H9 (cell line): ENCODE results near the gene LYVE1. TPM values are rescaled to one million over a fixed set of nuclear protein-coding genes. Genes with fewer than 3 reads are reported as not detected.

Experiments
- DNase-seq: peaks from one replicate; pipeline ENCODE4 v3.0.0-alpha.2; 2017
- H2AFZ ChIP-seq: one replicate; pipeline ENCODE4 v1.6.1; 2013; ENCODE audit warnings: mild to moderate bottlenecking, low read length, control low read depth, moderate library complexity
- H2AK5ac ChIP-seq: 2 replicates; pipeline ENCODE4 v1.6.1; 2013; ENCODE audit warnings: low read length, control low read depth, mixed read lengths; ENCODE audit not compliant: insufficient read length
- H2BK120ac ChIP-seq: one replicate; pipeline ENCODE4 v1.6.1; 2013; ENCODE audit warnings: low read depth, mild to moderate bottlenecking, low read length, control low read depth, inconsistent platforms; ENCODE audit not compliant: poor library complexity, severe bottlenecking
- H2BK12ac ChIP-seq: 2 replicates; pipeline ENCODE4 v1.6.1; 2013; ENCODE audit warnings: low read length, control low read depth, mixed read lengths, low read depth; ENCODE audit not compliant: insufficient read length
- H2BK15ac ChIP-seq: 2 replicates; pipeline ENCODE4 v1.6.1; 2013; ENCODE audit warnings: low read depth, low read length, control low read depth
- H2BK20ac ChIP-seq: one replicate; pipeline ENCODE4 v1.6.1; 2013; ENCODE audit warnings: low read depth, mild to moderate bottlenecking, low read length, control low read depth, inconsistent platforms; ENCODE audit not compliant: poor library complexity, severe bottlenecking
- H2BK5ac ChIP-seq: 2 replicates; pipeline ENCODE4 v1.6.1; 2013; ENCODE audit warnings: low read length, control low read depth, mixed read lengths; ENCODE audit not compliant: insufficient read length
- H3K14ac ChIP-seq: 2 replicates; pipeline ENCODE4 v1.6.1; 2013; ENCODE audit warnings: low read length, control low read depth; ENCODE audit not compliant: insufficient read depth
- H3K18ac ChIP-seq: 2 replicates; pipeline ENCODE4 v1.6.1; 2013; ENCODE audit warnings: low read depth, mild to moderate bottlenecking, mixed read lengths, low read length, control low read depth; ENCODE audit not compliant: insufficient read length
- H3K23ac ChIP-seq: 2 replicates; pipeline ENCODE4 v1.6.1; 2013; ENCODE audit warnings: low read length, control low read depth, mixed read lengths, low read depth; ENCODE audit not compliant: insufficient read length
- H3K23me2 ChIP-seq: 2 replicates; pipeline ENCODE4 v1.6.1; 2013; ENCODE audit warnings: low read depth, mild to moderate bottlenecking, mixed read lengths, low read length, control low read depth; ENCODE audit not compliant: insufficient read length, poor library complexity, severe bottlenecking
- H3K27ac ChIP-seq: 2 replicates; pipeline ENCODE4 v1.5.1; 2013; ENCODE audit warnings: low read length, control low read depth, mixed read lengths, low read depth; ENCODE audit not compliant: insufficient read length
- H3K27me3 ChIP-seq: 2 replicates; pipeline ENCODE4 v1.6.1; 2013; ENCODE audit warnings: low read length, control low read depth, inconsistent platforms; ENCODE audit not compliant: insufficient read depth
- H3K4ac ChIP-seq: 2 replicates; pipeline ENCODE4 v1.6.1; 2013; ENCODE audit warnings: low read depth, mild to moderate bottlenecking, control low read depth, inconsistent platforms, low read length, moderate library complexity
- H3K4me1 ChIP-seq: 2 replicates; pipeline ENCODE4 v1.6.1; 2013; ENCODE audit warnings: low read length, control low read depth, inconsistent platforms; ENCODE audit not compliant: insufficient read depth
- H3K4me2 ChIP-seq: 2 replicates; pipeline ENCODE4 v1.6.1; 2013; ENCODE audit warnings: low read length, control low read depth, mixed read lengths; ENCODE audit not compliant: insufficient read length, insufficient read depth
- H3K56ac ChIP-seq: 2 replicates; pipeline ENCODE4 v1.6.1; 2013; ENCODE audit warnings: low read depth, mild to moderate bottlenecking, mixed read lengths, low read length, control low read depth; ENCODE audit not compliant: insufficient read length
- H3K79me1 ChIP-seq: 2 replicates; pipeline ENCODE4 v1.6.1; 2013; ENCODE audit warnings: low read depth, mild to moderate bottlenecking, moderate library complexity, low read length, control low read depth, inconsistent platforms; ENCODE audit not compliant: insufficient read depth, poor library complexity, severe bottlenecking
- H3K79me2 ChIP-seq: 2 replicates; pipeline ENCODE4 v1.6.1; 2013; ENCODE audit warnings: low read length, control low read depth, inconsistent platforms; ENCODE audit not compliant: insufficient read depth
- H3K9ac ChIP-seq: 2 replicates; pipeline ENCODE4 v1.6.1; 2013; ENCODE audit warnings: low read length, control low read depth, mixed read lengths; ENCODE audit not compliant: insufficient read length; ENCODE audit errors: extremely low read depth
- H3K9me3 ChIP-seq: one replicate; pipeline ENCODE4 v1.6.1; 2013; ENCODE audit warnings: low read depth, low read length, inconsistent platforms; ENCODE audit not compliant: control insufficient read depth
- H3T11ph ChIP-seq: one replicate; pipeline ENCODE4 v1.6.1; 2013; ENCODE audit warnings: mild to moderate bottlenecking, low read length, control low read depth, inconsistent platforms
- H4K20me1 ChIP-seq: one replicate; pipeline ENCODE4 v1.6.1; 2013; ENCODE audit not compliant: control insufficient read depth, insufficient read length, insufficient read depth
- H4K5ac ChIP-seq: 2 replicates; pipeline ENCODE4 v1.6.1; 2013; ENCODE audit warnings: low read depth, mild to moderate bottlenecking, mixed read lengths, low read length, control low read depth; ENCODE audit not compliant: insufficient read length
- H4K8ac ChIP-seq: replicated peaks from 2 replicates; pipeline ENCODE4 v1.6.1; 2013; ENCODE audit warnings: low read length, control low read depth, mixed read lengths, low read depth; ENCODE audit not compliant: insufficient read length
- H4K91ac ChIP-seq: 2 replicates; pipeline ENCODE4 v1.6.1; 2013; ENCODE audit warnings: low read depth, mild to moderate bottlenecking, moderate library complexity, mixed read lengths, low read length, control low read depth; ENCODE audit not compliant: insufficient read length
- H3K27ac Mint-ChIP-seq, 3 experiments: 2 replicates in 2 of 3; 3 replicates in 1 of 3; pipeline ENCODE4 v1.8.0; 2020 to 2021; ENCODE audit warnings: mixed read lengths in 3 of 3, mild to moderate bottlenecking in 1 of 3, moderate library complexity in 1 of 3
- H3K27me3 Mint-ChIP-seq: 2 replicates; pipeline ENCODE4 v1.8.0; 2021; ENCODE audit warnings: low read depth, mild to moderate bottlenecking, moderate library complexity, mixed read lengths
- H3K36me3 Mint-ChIP-seq, 3 experiments: 2 replicates in 2 of 3; 3 replicates in 1 of 3; pipeline ENCODE4 v1.8.0; 2020 to 2021; ENCODE audit warnings: low read depth in 3 of 3, mixed read lengths in 3 of 3; ENCODE audit not compliant: insufficient read depth in 1 of 3
- H3K4me1 Mint-ChIP-seq, 2 experiments: 2 replicates each; pipeline ENCODE4 v1.8.0; 2020; ENCODE audit warnings: mixed read lengths in 2 of 2
- H3K4me3 Mint-ChIP-seq, 2 experiments: 2 replicates in 1 of 2; 3 replicates in 1 of 2; pipeline ENCODE4 v1.8.0; 2020 to 2021; ENCODE audit warnings: mild to moderate bottlenecking in 2 of 2, mixed read lengths in 2 of 2, moderate library complexity in 1 of 2
- H3K9me3 Mint-ChIP-seq, 2 experiments: 2 replicates in 1 of 2; 3 replicates in 1 of 2; pipeline ENCODE4 v1.8.0; 2020; ENCODE audit warnings: mild to moderate bottlenecking in 2 of 2, mixed read lengths in 2 of 2, moderate library complexity in 1 of 2
- total RNA-seq: library from RNA; stranded (reverse); gene quantifications from 2 replicates; pipeline ENCODE4 v1.2.1, GENCODE V29; 2021
- TF ChIP-seq, protein P1 (sequence below): fragments of 200-600 bp; sonication (generic); conservative IDR thresholded peaks from 3 replicates; pipeline ENCODE4 v1.8.0; 2021; ENCODE audit warnings: antibody characterized with exemption, mild to moderate bottlenecking

Gene LYVE1
- total RNA-seq, 1 experiment from 2014 or later: not detected

DNA sequence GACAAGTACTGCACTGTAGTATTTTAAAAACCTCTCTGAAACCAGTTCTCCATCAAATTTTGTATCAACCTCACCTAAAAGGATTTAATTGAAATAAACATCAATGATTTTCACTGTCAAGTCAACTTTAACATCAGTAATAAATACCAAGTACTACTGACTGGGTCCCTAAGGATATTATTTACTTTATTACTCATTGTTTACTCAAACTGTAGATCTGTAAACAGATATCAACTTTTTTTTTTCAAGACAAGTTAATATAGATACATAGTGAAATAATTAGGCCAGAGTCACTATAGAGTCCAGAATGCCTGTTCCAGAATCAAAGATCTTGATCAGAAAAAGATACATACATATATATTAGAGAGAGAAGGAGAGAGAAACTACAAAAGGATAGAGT, 29.1 kb downstream of the LYVE1 start:
- Histone ChIP-seq H3K79me2 (no peaks in the 10 kb centered on the region), H2BK12ac (no peak overlapping the region), H2BK20ac (no peak overlapping the region), H3K27me3 (no peaks in the 10 kb centered on the region), H3K9me3 (no peaks in the 10 kb centered on the region), H3K4me1 (0 out of 2 replicates have a peak, but pooled peaks cover 2% of the 10 kb centered on the region), H4K8ac (no peak overlapping the region), H3K14ac (no peak overlapping the region), H4K91ac (no peak overlapping the region), H2BK120ac (no peak overlapping the region), H3K23ac (no peak overlapping the region), H3K4ac (no peak overlapping the region), H2AFZ (no peak overlapping the region), H3K27ac (no peak overlapping the region), H3K56ac (no peak overlapping the region), H3T11ph (no peak overlapping the region), H3K4me2 (no peak overlapping the region), H4K5ac (no peak overlapping the region), H3K79me1 (no peaks in the 10 kb centered on the region), H3K18ac (no peak overlapping the region), H2BK15ac (no peak overlapping the region), H3K9ac (no peak overlapping the region), H2BK5ac (no peak overlapping the region), H3K23me2 (peaks cover 6% of the 10 kb centered on the region), H4K20me1 (no peaks in the 10 kb centered on the region), H2AK5ac (no peak overlapping the region)
- TF ChIP-seq, protein P1, sequence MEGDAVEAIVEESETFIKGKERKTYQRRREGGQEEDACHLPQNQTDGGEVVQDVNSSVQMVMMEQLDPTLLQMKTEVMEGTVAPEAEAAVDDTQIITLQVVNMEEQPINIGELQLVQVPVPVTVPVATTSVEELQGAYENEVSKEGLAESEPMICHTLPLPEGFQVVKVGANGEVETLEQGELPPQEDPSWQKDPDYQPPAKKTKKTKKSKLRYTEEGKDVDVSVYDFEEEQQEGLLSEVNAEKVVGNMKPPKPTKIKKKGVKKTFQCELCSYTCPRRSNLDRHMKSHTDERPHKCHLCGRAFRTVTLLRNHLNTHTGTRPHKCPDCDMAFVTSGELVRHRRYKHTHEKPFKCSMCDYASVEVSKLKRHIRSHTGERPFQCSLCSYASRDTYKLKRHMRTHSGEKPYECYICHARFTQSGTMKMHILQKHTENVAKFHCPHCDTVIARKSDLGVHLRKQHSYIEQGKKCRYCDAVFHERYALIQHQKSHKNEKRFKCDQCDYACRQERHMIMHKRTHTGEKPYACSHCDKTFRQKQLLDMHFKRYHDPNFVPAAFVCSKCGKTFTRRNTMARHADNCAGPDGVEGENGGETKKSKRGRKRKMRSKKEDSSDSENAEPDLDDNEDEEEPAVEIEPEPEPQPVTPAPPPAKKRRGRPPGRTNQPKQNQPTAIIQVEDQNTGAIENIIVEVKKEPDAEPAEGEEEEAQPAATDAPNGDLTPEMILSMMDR: no peak
- peak overlapping the region in 1 of 2 experiments; percentile 92; a peak in 3 of 5 replicates for H3K4me3 Mint-ChIP-seq
- H3K4me1 Mint-ChIP-seq: peaks cover 11 to 12% of the 10 kb centered on the region in 2 experiments
- no peak for DNase-seq
- no peak overlapping the region for H3K27ac Mint-ChIP-seq
- peaks cover 7% of the 10 kb centered on the region; the same call in 1 of the 2 replicates for H3K27me3 Mint-ChIP-seq
- H3K36me3 Mint-ChIP-seq: no peaks in the 10 kb centered on the region
- no peaks in the 10 kb centered on the region; a peak in 1 of 5 replicates for H3K9me3 Mint-ChIP-seq
